ENCODE measurements around the gene PAH.

- no peak for TF ChIP-seq EZH2 (IDR thresholded peaks at IDR 0.05; ENCODE audit: borderline replicate concordance, low read depth, low read length, poor library complexity, severe bottlenecking)
- TF ChIP-seq CTCF (conservative IDR thresholded peaks at IDR 0.05; ENCODE audit: low read depth, low read length) = no peak
Observed at GRCh38 chr12:102912258-102912657, 4.8 kb downstream of the PAH start.
